Thyroid gland (tissue), 4 donors: ENCODE data around the gene NGEF. TPM values are rescaled to one million over a fixed set of nuclear protein-coding genes. Genes with fewer than 3 reads are reported as not detected.

ENCODE experiments used
- DNase-seq, 2 donors: peaks; one replicate each; pipeline ENCODE4 v3.0.0-alpha.2; 2019
- H3K27ac ChIP-seq, 3 donors: fragments of 200-600 bp; sonication (generic); 1 replicate in 2 of 3; 2 replicates in 1 of 3; pipeline ENCODE4 v1.5.1; 2016 to 2019; ENCODE audit warnings: mild to moderate bottlenecking in 1 of 3, moderate library complexity in 1 of 3
- H3K27me3 ChIP-seq: fragments of 200-600 bp; sonication (generic); one replicate; pipeline ENCODE4 v1.5.1; 2019
- H3K36me3 ChIP-seq, 2 donors: fragments of 200-600 bp; sonication (generic); one replicate each; pipeline ENCODE4 v1.5.1; 2016 to 2019
- H3K4me1 ChIP-seq, 2 donors: fragments of 200-600 bp; sonication (generic); one replicate each; pipeline ENCODE4 v1.5.1; 2017 to 2019
- H3K4me3 ChIP-seq, 3 donors: fragments of 200-600 bp; sonication (generic); replicated peaks in 1 of 3; 1 replicate in 2 of 3; 2 replicates in 1 of 3; pipeline ENCODE4 v1.5.1; 2016; ENCODE audit warnings: mild to moderate bottlenecking in 1 of 3
- H3K9me3 ChIP-seq: fragments of 200-600 bp; sonication (generic); one replicate; pipeline ENCODE4 v1.5.1; 2017
- CTCF ChIP-seq, 6 experiments: fragments of 200-600 bp in 3 of 6; fragments of 450-650 bp in 3 of 6; sonication (generic) in 3 of 6; IDR thresholded peaks; one replicate each; pipeline ENCODE4 v1.5.1; 2016 to 2019; ENCODE audit warnings: antibody characterized with exemption in 6 of 6, mild to moderate bottlenecking in 2 of 6, inconsistent platforms in 1 of 6, moderate library complexity in 1 of 6
- POLR2A ChIP-seq, 2 donors: fragments of 450-650 bp; IDR thresholded peaks; one replicate each; pipeline ENCODE4 v1.6.1; 2017; ENCODE audit warnings: antibody characterized with exemption in 2 of 2, mild to moderate bottlenecking in 2 of 2, moderate library complexity in 1 of 2
- WGBS, 2 donors: methylation state at CpG; one replicate each; pipeline ENCODE4 v1.1.5; 2017; 5-methylcytosine and 5-hydroxymethylcytosine counted together
- intact Hi-C: fragments of 100-400 bp; cut with DNase I; formaldehyde crosslinking; loops from one replicate; pipeline ENCODE4 v1.15.1; 2023
- total RNA-seq, 4 donors: library from RNA; depleted of rRNA; stranded (reverse); fragments of >200 nt; gene quantifications; one replicate each; pipeline ENCODE4 v1.2.3, GENCODE V29; 2016

NGEF gene
- total RNA-seq, 4 donors from 2014 or later = 0.11 to 2.1 TPM; not detected in 2

GRCh38 chr2:233032551-233033320, 19.7 kb upstream of the NGEF start, which contains the start of gene NEU2:
Gene NEU2 (plus strand): TSS chr2:233032672. CDS start chr2:233032672, 0 bp downstream.
- H3K36me3 ChIP-seq = no peaks in the 10 kb centered on the region
- H3K4me3 ChIP-seq = no peak within 1 kb of the TSS
- H3K4me1 ChIP-seq = no peaks in the 10 kb centered on the region
- H3K9me3 ChIP-seq = no peaks in the 10 kb centered on the region
- H3K27ac ChIP-seq = no peak within 1 kb of the TSS
- no peak for DNase-seq
- WGBS, 2 donors = 91 to 94% methylated on average over 10 to 13 of the region's 13 CpGs
- TF ChIP-seq CTCF (IDR thresholded peaks at IDR 0.05) (no peak), POLR2A (IDR thresholded peaks at IDR 0.05) (no peak)
- H3K27me3 ChIP-seq = no peaks in the 10 kb centered on the region
- intact Hi-C loops = no loop called here

- Histone ChIP-seq H3K4me1 (no peaks in the 10 kb centered on the region), H3K9me3 (no peaks in the 10 kb centered on the region), H3K27me3 (no peaks in the 10 kb centered on the region), H3K36me3 (no peaks in the 10 kb centered on the region), H3K27ac (no peak overlapping the region), H3K4me3 (no peak overlapping the region)
- intact Hi-C loops = no loop called here
- TF ChIP-seq POLR2A (IDR thresholded peaks at IDR 0.05) (no peak), CTCF (IDR thresholded peaks at IDR 0.05) (no peak)
- 75 to 80% methylated on average over 26 to 27 of the region's 27 CpGs for WGBS, 2 donors
- no peak for DNase-seq
These were observed 18.8 kb upstream of the NGEF start for GRCh38 chr2:233031556-233032500.

DNA sequence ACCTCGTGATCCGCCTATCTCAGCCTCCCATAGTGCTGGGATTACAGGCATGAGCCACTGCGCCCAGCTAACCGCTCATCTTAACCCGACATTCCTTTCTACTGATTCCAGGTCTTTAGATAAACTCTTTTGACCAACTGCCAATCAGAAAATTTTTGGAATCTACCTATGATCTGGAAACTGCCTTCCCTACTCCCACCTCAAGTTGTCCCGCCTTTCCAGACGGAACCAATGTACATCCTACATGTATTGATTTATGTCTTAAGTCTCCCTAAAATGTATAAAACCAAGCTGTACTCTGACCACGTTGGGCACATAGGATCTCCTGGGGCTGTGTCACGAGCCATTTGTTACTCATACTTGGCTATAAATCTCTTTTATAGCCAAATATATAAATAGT, 16.3 kb upstream of the NGEF start:
- WGBS, 2 donors = 94 to 95% methylated on average over 9 of the region's 9 CpGs
- intact Hi-C loops = no loop called here
- Histone ChIP-seq H3K27me3 (no peaks in the 10 kb centered on the region), H3K9me3 (no peaks in the 10 kb centered on the region), H3K27ac (no peak overlapping the region), H3K4me1 (no peaks in the 10 kb centered on the region), H3K4me3 (no peak overlapping the region), H3K36me3 (no peaks in the 10 kb centered on the region)
- no peak for TF ChIP-seq POLR2A (IDR thresholded peaks at IDR 0.05)
- no peak for TF ChIP-seq CTCF (IDR thresholded peaks at IDR 0.05)
- DNase-seq = no peak

DNA sequence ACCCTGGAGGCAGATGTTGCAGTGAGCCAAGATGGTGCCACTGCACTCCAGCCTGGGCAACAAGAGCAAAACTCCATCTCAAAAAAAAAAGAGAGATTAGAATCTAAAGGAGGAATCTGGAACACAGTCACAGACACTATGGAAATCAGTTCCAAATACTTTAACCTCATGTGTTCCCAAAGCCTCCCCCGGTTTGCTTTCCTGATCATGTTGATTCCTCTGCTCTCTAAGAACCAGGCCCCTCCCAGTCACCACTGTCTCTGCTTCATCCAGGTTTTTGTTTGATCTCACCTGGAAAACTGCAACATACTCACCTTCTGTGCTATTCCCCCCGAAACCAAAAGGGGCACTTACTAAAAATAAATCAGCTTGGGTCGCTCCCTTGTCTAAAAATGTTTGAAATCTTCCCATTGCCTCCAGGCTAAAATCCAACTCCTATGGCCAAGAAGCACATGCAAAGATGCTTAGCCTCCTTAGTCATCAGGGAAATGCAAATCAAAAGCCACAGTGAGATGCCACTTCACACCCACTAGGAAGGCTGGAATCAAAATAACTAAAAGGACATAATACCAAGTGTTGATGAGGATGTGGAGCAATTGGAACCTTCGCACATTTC, 13.2 kb upstream of the NGEF start:
- H3K4me3 ChIP-seq = no peak overlapping the region
- no peaks in the 10 kb centered on the region for H3K27me3 ChIP-seq
- H3K4me1 ChIP-seq = no peaks in the 10 kb centered on the region
- no peaks in the 10 kb centered on the region for H3K36me3 ChIP-seq
- intact Hi-C loops = no loop called here
- H3K27ac ChIP-seq = no peak overlapping the region
- TF ChIP-seq POLR2A (IDR thresholded peaks at IDR 0.05) (no peak), CTCF (IDR thresholded peaks at IDR 0.05) (no peak)
- DNase-seq = no peak
- H3K9me3 ChIP-seq = no peaks in the 10 kb centered on the region
- WGBS, 2 donors = 82 to 90% methylated on average over 4 of the region's 4 CpGs
